Tibial nerve (tissue), 3 donors: ENCODE results near the gene NOVA1.

Source experiments
- CTCF ChIP-seq, 5 experiments: fragments of 200-600 bp in 3 of 5; fragments of 450-650 bp in 2 of 5; sonication (generic) in 3 of 5; IDR thresholded peaks; one replicate each; pipeline ENCODE4 v1.5.1; 2016 to 2019; ENCODE audit warnings: antibody characterized with exemption in 5 of 5, mild to moderate bottlenecking in 3 of 5, moderate library complexity in 2 of 5
- POLR2A ChIP-seq, 2 donors: fragments of 450-650 bp; IDR thresholded peaks; one replicate each; pipeline ENCODE4 v1.6.1; 2017; ENCODE audit warnings: antibody characterized with exemption in 2 of 2, mild to moderate bottlenecking in 2 of 2, moderate library complexity in 2 of 2

- TF ChIP-seq CTCF (IDR thresholded peaks at IDR 0.05) = no peak
- TF ChIP-seq POLR2A (IDR thresholded peaks at IDR 0.05) = no peak
These were observed 4.5 kb downstream of the NOVA1 start for GRCh38 chr14:26593357-26593756.
